ENCODE results near the gene GPRIN2. TPM values are rescaled to one million over a fixed set of nuclear protein-coding genes. Genes with fewer than 3 reads are reported as not detected.
"Not testable (repeated sequence)": the region's sequence is repeated elsewhere in the genome, so short reads cannot be mapped to it uniquely, and the experiment has no call there.

The GPRIN2 gene
- polyA plus RNA-seq, 4 donors: 1.9 to 6.9 (median 4.2) TPM

DNA sequence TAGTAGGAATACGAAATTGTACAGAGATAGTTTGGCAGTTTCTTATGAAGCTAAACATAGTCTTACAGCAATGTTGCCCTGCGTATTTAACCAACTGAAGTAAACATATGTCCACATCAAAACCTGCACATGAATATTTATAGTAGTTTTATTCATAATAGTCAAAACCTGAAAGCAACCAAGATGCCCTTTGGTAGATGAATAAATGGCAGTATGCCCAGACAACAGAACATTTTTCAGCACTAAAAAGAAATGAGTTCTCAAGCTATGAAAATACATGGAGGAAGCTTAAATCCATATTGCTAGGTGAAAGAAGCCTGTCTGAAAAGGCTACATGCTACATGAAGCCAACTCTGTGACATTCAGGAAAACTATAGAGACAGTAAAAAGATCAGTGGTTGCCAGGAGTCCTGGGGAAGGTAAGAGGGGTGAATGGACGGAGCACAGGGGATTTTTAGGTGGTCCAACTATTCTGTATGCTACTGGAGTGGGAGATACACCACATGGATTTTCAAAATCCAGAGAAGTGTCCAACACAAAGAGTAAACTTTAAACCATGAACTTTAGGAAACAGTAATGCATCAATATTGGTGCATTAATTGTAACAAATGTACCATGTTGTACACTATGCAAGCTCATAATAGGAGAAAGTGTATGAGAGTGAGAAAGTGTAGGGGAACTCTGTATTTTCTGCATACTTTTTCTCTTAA is 17.6 kb downstream of the GPRIN2 start:
- no peak for DNase-seq (ENCODE audit: low read depth in 4 of 4, low spot score in 3 of 4)

DNA sequence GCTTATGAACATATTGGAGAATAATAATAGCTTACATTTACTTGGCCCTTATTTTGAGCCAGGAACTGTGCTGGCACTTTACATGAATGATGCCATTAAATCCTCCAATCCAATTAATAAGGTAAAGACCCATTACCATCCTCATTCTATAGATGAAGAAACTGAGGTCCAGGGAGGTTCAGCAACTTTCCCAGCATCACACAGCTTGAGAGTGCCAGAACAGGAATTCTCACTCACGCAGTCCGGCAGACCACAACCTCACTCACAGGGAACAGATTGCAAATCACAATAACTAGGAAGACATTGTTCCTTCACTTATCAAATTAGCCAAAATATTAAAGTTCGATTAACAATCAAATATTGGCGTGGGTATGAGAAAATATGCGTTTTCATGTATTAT is 18.3 kb downstream of the GPRIN2 start:
- DNase-seq (ENCODE audit: low read depth in 4 of 4, low spot score in 3 of 4): no peak

- DNase-seq (ENCODE audit: low read depth in 4 of 4, low spot score in 3 of 4): no peak
These were observed 19.1 kb downstream of the GPRIN2 start for GRCh38 chr10:46537309-46537708.

DNA sequence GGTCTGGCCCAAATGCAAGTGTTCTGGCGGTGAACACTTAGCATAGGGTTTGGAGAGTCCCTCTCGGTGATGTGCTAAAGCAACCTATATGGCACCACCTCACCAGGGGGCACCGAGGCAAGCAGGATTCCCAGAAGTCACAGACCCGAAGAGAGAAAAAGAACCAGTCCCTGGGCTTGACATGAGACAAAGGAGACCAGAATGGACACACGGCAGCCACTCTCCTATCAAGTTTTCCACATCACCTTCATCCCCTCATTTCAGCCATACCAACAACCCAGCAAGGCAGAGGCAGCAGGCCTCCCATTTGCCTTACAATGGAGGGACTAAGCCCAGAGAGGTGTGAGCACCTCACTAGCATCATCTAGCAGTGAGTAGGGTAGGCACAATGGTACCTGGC is 19.7 kb downstream of the GPRIN2 start:
- no peak for DNase-seq (ENCODE audit: low read depth in 4 of 4, low spot score in 3 of 4)

- no peak for DNase-seq (ENCODE audit: low read depth in 4 of 4, low spot score in 3 of 4)
These were observed 20.3 kb downstream of the GPRIN2 start for GRCh38 chr10:46536171-46536570.

GRCh38 chr10:46534828-46535524 is 21.5 kb downstream of the GPRIN2 start:
- DNase-seq (ENCODE audit: low read depth in 4 of 4, low spot score in 3 of 4): no peak

GRCh38 chr10:46532256-46532655 is 24.2 kb downstream of the GPRIN2 start:
- DNase-seq (ENCODE audit: low read depth in 4 of 4, low spot score in 3 of 4): not testable (repeated sequence)

DNA sequence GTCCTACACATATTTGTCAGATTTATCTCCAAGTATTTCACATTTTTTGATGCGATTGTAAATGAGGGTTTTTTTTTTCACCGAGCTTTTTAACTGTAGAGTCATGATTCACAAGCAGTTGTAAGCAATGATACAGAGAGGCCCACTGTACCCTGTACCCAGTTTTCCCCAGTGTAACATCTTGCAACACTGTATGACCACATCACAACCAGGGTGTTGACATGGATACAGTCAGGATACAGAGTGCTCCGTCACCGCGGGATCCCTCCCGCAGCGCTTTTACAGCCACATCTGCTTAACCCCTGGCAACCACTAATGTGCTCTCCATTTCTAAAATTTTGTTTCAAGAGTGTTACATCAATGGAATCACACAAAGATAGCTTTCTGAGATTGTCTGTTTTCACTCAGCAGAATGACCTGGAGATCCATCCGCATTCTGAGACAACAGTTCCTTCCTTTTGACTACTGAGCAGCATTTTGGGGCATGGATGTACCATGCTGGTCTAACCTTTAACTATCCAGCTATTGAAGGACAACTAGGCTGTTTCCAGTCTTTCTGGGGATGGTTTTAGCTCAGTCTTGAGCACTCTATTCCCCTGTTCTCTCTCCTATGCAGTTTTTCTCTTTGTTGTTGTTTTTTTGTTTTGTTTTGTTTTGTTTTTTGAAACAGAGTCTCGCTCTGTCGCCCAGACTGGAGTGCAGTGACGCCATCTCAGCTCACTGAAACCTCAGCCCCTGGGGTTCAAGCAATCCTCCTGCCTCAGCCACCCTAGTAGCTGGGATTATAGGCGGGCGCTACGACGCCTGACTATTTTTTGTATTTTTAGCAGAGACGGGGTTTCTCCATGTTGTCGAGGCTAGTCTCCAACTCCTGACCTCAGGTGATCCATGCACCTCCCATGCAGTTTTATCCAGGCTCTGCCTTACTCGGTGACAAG is 25.9 kb downstream of the GPRIN2 start:
- DNase-seq (ENCODE audit: low read depth in 4 of 4, low spot score in 3 of 4): no peak

DNA sequence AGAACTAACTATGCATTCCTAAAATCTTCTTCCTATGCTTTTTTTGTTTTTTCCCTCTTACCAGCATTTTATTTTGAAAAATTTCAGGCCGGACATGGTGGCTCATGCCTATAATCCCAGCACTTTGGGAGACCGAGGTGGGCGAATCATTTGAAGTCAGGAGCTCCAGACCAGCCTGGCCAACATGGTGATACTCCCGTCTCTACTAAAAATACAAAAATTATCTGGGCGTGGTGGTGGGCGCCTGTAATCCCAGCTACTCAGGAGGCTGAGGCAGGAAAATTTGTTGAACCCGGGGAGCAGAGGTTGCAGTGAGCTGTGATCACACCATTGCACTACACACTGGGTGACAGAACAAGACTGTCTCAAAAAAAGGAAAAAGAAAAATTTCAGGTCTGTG is 26.7 kb downstream of the GPRIN2 start:
- not testable (repeated sequence) for DNase-seq (ENCODE audit: low read depth in 4 of 4, low spot score in 3 of 4)

DNA sequence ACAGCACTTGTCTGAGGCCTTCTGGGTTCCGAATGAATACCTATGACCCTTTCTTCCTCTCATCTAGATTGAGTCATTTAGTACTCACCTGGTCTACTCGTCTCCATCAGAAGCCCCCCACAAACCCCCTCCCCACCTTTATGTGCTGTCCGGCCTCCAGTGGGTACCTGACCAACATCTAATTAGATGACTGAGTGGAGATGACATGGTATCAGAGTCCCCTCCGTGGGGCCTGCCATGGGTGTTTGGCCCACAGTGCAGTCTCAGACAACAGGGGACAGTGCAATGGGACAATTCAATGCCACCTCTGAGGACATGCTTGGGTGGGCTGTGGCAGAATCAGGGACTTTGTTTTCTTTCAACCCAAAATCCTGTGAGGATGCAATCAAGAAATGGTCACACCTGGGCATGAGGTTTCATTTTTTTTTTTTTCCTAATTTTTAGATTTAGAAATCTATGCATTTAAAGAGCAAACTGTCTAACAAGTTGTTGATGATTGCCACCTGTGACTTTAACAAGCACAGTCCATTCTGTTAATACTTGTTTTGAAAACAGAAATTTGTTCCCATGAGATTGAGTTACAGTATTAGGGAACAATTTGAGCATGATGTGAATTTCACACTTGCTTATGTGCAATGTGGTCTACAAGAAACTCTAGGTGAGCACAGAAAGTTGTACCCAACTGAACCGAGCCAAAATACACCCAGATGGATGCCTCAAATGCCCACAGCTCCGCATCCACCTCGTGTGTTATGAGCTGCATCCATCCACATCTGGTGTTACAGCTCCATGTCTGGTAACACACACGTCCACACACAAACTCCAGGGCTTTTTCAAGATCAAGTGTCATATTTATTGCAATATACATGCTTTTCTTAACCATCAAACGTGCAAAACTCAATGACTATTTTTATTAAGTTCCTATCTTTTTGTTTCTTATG is 27.5 kb downstream of the GPRIN2 start:
- no peak for DNase-seq (ENCODE audit: low read depth in 4 of 4, low spot score in 3 of 4)

DNA sequence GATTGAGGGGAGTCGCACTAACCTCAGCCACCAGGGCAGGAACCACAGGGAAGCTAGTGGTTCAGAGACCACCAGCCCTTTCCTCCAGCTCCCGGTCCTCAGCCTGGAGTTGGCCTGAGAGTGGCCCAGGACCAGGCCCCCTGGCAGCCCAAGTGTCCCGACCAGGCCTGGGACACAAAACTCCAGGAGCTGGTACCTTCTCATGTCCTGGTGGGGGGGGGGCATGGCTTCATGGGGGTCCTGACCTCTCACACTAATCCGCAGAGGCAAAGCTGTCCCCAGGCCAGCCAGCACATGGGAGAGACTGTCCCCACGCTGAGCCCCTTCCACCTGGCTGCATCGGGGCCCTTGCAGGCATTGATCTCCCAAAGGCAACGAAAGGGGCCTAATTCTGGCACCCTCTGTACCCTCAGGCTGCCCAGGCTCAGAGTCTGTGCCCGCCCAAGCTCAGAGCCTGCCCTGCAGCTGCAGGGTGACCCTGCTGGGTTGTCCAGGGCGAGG is 28.2 kb downstream of the GPRIN2 start:
- no peak for DNase-seq (ENCODE audit: low read depth in 4 of 4, low spot score in 3 of 4)

- DNase-seq (ENCODE audit: low read depth in 4 of 4, low spot score in 3 of 4): no peak
These were observed 29.1 kb downstream of the GPRIN2 start for GRCh38 chr10:46527241-46527811.

- no peak for DNase-seq (ENCODE audit: low read depth in 4 of 4, low spot score in 3 of 4)
These were observed 29.8 kb downstream of the GPRIN2 start for GRCh38 chr10:46526682-46527038.

- no peak for DNase-seq (ENCODE audit: low read depth in 4 of 4, low spot score in 3 of 4)
These were observed 30.4 kb downstream of the GPRIN2 start for GRCh38 chr10:46525824-46526681.

- DNase-seq (ENCODE audit: low read depth in 4 of 4, low spot score in 3 of 4): no peak
These were observed 31.2 kb downstream of the GPRIN2 start for GRCh38 chr10:46525177-46525823.

DNA sequence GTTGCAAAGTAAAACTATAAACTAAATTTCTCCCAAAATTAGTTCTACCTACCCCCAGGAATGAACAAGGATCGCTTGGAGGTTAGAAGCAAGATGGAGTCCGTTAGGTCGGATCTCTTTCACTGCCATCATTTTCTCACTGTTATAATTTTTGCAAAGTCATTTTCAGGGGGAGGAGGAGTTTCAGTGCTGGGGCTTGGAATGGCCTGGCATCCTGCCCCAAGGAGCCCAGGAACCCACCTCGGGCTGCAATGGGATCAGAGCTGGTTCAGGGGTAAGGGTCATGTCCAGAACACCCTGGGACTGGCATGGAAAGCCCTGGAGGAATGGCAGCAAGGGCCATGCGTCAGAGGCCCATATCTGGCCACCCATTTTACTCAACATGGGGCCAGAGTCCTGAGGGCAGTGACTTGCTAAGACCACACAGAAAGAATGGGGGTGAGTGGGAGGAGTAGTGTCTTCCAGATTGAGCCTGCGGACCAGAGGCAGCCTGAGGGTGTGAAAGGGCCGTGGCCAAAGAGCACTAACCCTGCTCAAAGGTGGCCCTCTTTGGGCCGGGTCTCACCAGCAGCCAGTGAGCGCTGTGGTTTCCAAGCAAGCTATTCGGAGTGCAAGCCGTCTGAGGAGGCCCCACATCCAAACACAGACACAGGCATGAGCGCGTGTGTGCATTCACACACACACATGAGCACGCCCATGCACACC is 31.8 kb downstream of the GPRIN2 start:
- DNase-seq (ENCODE audit: low read depth in 4 of 4, low spot score in 3 of 4): no peak

DNA sequence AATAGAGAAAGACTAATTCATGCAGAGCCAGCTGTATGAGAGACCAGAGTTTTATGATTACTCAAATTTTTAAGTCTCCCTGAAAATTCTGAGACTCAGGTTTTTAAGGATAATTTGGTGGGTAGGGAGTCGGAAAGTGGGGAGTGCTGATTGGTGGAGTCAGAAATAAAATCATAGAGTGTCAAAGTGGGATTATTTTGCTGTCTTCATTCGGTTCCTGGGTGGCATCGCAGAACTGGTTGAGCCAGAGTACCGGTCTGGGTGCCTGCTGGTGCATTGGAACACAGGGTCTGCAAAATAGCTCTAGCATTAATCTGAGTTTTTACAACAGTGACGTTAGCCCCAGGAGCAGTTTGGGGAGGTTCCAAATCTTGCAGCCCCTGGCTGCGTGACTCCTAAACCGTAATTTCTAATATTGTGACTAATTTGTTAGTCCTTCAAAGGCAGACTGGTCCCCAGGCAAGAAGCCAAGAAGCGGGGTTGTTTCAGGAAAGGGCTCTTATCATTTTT is 32.4 kb downstream of the GPRIN2 start:
- DNase-seq (ENCODE audit: low read depth in 4 of 4, low spot score in 3 of 4): no peak

Measured in left renal pelvis (tissue), 4 donors.